Activated CD4-positive, alpha-beta T cell treated with anti-CD3 and anti-CD28 coated beads, Interleukin-2, amount 50 U/mL, for 24 hours (primary cell): ENCODE measurements around the gene FAM53B.
"Not testable (repeated sequence)": the region's sequence is repeated elsewhere in the genome, so short reads cannot be mapped to it uniquely, and the experiment has no call there.

ENCODE experiments used
- DNase-seq, 2 donors: peaks; one replicate each; pipeline ENCODE4 v3.0.0-alpha.2; 2020; ENCODE audit warnings: low read depth in 1 of 2, low spot score in 1 of 2

The FAM53B gene

GRCh38 chr10:124744102-124745050 lies at the start of gene FAM53B:
Gene FAM53B, minus strand, starts transcription at chr10:124744378. Its CDS starts 37,665 bp downstream, at chr10:124706713.
- peak; percentile 55 to 59 for DNase-seq

- no peak for DNase-seq
Measured at GRCh38 chr10:124792998-124793352, 48.8 kb upstream of the FAM53B start.

- peak; percentile 72 to 75 for DNase-seq
Measured at GRCh38 chr10:124791547-124792348, 47.6 kb upstream of the FAM53B start, which contains the start of gene EEF1AKMT2. Gene EEF1AKMT2, minus strand, starts transcription at chr10:124791887. Its CDS starts 54 bp downstream, at chr10:124791833.

GRCh38 chr10:124782900-124783299 lies 38.7 kb upstream of the FAM53B start:
- not testable (repeated sequence) for DNase-seq

- no peak for DNase-seq
Measured at GRCh38 chr10:124768791-124769190, 24.6 kb upstream of the FAM53B start.

GRCh38 chr10:124765256-124765655 lies 21.1 kb upstream of the FAM53B start:
- no peak for DNase-seq

GRCh38 chr10:124763267-124763666 lies 19.1 kb upstream of the FAM53B start:
- no peak for DNase-seq

- DNase-seq, result no peak
Measured at GRCh38 chr10:124762281-124762680, 18.1 kb upstream of the FAM53B start.

- DNase-seq, result no peak
Measured at GRCh38 chr10:124756156-124756903, 12.2 kb upstream of the FAM53B start.

GRCh38 chr10:124755581-124755980 lies 11.4 kb upstream of the FAM53B start:
- no peak for DNase-seq

GRCh38 chr10:124754227-124754626 lies 10.0 kb upstream of the FAM53B start:
- DNase-seq, result no peak

GRCh38 chr10:124748953-124749645 lies 4.9 kb upstream of the FAM53B start:
- DNase-seq, result no peak

- DNase-seq, result no peak
Measured at GRCh38 chr10:124748166-124748565, 4.0 kb upstream of the FAM53B start.

- DNase-seq, result no peak
Measured at GRCh38 chr10:124747745-124748144, 3.6 kb upstream of the FAM53B start.

GRCh38 chr10:124746992-124747391 lies 2.8 kb upstream of the FAM53B start:
- DNase-seq, result no peak

GRCh38 chr10:124746447-124746846 lies 2.3 kb upstream of the FAM53B start:
- not testable (repeated sequence) for DNase-seq

- DNase-seq, result no peak
Measured at GRCh38 chr10:124745673-124746072, 1.5 kb upstream of the FAM53B start.

GRCh38 chr10:124745252-124745651 lies 1.1 kb upstream of the FAM53B start:
- no peak for DNase-seq

GRCh38 chr10:124743191-124744101 lies 732 bp downstream of the FAM53B start:
- DNase-seq, result no peak
